GM19397 (cell line): Measurements from ENCODE around the gene SORCS3.
"Not testable (repeated sequence)": the region's sequence is repeated elsewhere in the genome, so short reads cannot be mapped to it uniquely, and the experiment has no call there.

ENCODE experiments used
- ATAC-seq: cut with Tn5 transposase; IDR thresholded peaks from one replicate; pipeline ENCODE4 v1.9.1; 2021; ENCODE audit warnings: mild to moderate bottlenecking, moderate library complexity; ENCODE audit not compliant: unreplicated experiment

Gene SORCS3

DNA sequence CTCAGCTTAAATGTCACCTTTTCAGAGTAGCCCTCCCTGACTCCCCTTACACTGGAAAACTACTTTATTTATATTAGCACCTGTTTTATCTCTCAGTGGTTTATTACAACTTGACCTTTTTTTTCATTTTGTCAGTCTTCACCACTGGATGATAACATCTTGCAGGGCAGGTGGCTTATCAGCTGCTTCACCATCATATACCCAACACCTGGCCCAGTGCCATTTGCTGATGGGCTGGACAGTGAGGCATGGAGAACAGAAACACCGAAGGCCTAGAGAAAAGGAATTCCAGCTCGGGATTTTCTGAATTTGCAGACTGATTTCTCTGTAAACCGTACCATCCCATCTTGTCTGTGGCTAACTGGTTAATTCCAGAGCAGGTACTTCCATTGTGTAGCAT is 48.5 kb downstream of the SORCS3 start:
- ATAC-seq = no peak

DNA sequence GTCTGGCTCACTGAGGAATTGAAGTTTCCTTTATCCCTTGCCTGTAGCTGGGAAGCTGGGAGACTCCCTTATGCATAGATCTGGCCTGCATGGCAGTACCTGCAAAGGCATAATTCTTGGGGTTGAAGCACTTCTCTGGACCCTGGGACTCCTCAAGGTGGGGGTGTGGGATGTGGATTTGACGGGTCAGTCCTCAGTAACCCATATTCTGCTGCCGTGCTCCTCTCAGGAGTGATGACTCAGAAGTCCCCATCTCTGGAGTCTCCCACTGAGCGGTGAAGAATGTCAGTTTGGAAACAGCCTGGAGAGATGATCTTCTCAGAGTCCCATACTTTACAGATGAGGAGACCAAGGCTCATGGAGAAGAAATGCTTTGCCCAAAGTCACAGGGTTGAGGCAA is 49.0 kb downstream of the SORCS3 start:
- ATAC-seq = no peak

DNA sequence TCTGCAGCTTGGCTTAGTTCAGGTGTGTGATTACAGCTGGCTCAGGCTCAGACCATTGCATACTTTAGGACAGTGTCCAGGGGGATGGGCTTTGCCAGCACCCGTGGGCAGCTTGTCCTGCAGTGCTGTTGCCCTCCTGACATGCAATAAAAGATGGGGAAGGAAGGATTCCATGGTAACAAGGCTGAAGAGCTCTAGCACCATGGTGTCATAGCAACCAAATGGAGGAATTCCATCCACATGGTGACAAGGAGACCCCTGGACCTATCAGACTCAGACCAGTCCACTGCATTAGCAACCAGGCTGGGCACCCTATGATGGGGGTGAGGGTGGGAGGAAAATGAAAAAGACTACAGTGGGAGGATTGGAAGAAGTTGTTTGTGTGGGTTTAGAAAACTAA is 49.9 kb downstream of the SORCS3 start:
- no peak for ATAC-seq

DNA sequence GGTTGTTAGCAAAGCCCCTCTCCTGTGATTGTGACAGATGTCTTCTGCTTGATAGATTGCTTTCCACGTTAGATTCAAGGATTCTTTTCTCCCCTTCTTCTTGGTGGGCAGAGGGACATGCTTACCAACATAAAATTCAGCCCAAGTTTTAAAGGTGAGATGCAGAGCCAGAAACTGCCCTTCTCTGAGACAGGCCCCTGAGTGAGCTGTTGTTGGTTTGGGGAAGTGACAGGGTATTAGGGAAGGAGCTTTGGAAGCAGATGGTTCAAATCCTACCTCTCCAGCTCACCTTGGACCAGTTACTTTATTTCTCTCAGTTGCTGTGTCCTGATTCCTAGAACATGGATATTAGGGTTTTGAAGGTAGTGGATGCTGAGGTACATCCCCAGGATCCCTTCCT is 53.0 kb downstream of the SORCS3 start:
- ATAC-seq = no peak

DNA sequence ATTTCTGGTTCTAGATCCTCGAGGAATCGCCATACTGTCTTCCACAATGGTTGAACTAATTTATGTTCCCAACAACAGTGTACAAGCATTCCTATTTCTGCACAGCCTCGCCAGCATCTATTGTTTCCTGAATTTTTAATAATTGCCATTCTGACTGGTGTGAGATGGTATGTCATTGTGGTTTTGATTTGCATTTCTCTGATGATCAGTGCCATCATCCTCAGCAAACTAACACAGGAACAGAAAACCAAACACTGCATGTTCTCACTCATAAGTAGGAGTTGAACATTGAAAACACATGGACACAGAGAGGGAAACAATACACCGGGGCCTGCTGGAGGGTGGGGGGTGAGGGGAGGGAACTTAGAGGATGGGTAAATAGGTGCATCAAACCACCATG is 62.2 kb downstream of the SORCS3 start:
- ATAC-seq = not testable (repeated sequence)

DNA sequence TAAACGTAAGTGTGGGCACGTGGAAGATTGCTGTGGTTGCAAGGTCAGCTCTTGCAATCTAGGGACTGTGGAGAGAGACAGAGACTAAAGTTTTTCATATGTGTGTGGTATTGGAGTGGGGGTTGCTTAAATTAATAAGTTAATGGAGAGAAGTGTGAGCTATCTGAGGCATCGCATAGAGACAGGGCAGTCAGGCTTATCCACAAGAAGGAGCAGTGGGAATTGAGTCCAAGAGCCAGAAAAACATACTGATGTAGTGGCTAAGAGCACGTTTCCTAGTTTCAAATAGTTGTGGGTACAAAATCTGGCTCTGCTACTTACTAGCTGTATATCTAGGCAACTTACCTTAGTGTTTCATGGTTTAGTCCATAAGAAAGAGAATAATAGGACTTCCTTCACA is 65.8 kb downstream of the SORCS3 start:
- no peak for ATAC-seq

DNA sequence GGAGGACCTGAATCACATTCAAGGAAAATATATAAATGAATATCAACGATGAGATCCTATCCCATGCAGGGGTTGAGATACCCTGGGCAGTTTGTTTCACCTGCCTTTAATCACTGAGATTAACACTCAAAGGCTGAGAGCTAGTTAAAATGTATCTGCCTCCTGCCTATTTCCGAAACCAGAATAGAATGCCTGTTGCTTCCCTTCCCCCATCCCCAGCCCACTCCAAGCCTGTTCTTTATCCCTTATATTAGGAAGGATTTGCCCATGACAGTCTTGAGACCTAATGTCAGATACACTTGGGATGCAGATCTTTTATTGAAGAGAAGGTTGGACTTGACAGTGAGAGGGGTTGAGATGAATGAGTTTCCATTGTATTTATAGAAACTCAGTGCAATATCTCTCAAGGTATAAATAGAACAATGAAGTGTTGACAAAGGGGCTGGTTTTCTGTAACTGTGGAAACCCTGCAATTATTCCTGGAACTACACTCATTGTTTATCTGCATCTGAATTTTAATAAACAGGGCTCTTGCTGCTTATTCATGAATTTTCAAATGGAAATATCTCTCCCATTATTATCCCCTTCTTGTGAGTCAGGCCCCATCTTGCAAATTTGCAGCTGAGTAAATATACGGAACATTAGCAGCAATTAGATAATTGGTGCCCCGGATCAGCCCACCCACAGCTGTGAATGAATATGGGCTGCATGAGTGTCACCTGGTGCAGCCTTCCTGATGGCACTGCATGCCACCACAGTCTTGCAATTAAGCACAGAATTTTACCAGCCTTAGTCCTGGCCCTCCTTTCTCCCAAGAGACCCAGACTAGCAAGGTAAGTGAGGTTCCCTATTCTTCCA is 66.7 kb downstream of the SORCS3 start:
- ATAC-seq = no peak

DNA sequence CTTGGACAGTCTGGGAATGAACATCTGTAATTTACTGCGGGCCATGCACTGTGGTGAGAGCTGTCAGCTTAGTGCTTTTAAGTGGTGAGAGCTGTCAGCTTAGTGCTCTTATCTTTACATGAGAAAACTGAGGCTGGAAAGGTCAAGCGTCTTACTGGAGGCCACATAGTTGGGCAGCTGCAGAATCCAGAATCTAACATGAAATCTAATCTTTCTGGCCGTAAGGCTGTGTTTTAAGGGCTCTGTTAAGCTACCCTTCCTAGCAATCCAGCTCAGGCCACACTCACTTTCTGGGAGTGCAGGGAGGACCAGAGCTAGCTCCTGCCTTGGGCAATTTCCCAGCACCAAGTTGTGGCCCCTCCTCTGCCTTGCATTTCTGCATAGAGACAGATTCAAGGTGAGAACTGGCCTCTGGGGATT is 70.2 kb downstream of the SORCS3 start:
- ATAC-seq = no peak

DNA sequence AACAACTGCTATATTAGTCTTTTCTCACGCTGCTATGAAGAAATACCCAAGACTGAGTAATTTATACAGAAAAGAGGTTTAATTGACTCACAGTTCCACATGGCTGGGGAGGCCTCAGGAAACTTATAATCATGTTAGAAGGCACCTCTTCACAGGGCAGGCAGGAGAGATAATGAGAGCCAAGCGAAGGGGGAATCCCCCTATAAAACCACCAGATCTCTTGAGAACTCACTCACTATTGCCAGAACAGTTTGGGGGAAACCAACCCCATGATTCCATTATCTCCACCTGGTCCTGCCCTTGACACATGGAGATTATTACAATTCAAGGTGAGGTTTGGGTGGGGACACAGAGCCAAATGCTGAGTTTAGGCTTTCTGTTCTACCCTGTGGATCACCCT is 89.5 kb downstream of the SORCS3 start:
- ATAC-seq = not testable (repeated sequence)

DNA sequence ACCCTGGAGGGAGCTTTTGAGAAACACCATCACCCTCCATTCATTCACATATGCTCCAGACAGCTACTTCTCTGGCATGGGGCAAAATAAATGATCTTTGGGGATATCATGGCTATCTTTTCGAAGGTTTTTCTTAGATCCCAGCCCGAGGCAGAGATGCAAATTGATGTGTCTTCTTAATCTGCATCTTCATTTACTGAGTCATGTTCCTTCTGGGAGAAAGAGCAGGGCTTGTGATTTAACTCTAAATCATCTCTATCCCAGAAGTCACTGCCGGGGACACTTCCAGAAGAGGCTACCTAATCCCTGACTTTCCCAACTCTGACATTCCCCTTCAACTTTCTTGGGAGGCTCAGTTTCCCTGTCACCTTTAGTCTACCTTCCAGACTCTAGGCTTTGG is 90.1 kb downstream of the SORCS3 start:
- ATAC-seq = no peak

DNA sequence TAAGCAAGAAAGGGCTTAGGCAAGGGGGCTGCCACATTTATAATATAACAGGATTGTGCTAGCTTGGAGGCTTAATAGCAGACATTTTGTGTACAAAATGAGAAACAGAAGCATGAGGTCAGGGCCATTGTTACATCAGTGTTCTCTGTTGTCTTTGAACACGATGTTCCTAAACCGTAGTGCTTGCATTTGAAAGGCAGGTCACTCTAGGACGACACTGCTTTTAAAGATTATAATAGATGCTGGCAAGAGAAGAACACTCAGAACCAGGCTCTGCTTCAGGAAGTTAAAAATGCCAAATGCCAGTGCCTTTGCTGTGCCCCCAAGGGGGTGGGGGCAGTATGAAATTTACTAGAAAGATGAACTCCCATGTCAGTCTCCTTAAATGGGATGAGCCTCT is 91.1 kb downstream of the SORCS3 start:
- no peak for ATAC-seq

DNA sequence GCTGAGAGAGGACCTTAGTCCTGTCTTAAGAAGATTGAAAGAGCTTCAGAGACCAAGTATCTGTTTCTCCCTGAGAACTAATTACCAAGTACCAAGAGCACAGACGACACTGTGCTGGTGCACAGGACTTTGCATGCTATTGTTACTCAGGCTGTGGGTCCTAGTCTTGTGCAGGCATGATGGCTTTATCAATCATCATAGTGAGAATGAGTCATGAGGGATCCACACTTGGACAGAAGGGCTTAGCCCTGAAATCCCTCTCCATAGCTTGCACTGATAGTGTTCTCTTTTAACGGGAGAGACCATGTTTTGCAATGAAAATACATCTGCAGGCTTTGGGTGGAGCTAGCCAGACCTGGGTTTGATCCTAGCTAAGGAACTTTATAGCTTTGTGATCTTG is 93.3 kb downstream of the SORCS3 start:
- ATAC-seq = no peak

DNA sequence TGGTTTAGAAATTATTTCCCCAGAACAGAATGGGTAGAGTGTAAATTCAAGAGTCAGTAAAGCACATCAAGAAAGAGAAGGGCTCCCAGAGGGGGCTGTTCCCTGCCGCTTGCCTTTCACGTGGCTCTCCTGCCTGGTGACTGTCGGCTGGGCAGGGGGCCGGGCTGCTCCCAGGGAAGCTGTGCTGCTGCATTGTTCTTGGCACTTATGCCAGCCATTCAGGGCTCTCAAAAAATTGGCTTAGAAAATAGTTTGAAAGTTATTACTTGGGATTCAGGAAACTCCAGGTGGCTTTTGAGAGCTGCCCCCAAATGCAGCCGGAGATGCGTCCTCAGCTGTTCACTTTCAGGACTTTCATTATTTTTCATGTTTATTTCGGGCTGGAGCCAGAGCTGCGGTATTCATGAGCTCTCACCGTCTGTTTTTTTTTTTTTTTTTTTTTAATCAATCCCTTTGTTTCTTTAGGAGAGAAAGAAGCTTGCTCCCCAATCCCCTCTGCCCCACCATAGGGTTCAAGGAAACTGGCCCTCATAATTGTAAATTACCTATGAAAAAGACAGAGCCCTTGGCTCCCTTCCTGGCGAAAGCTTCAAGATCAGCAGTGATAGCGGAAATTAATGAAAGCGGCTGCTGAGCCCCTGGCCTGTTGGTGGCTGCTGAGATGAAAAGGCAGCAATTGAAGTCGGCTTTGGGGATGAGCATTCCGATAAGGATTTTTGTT is 94.1 kb downstream of the SORCS3 start:
- no peak for ATAC-seq

DNA sequence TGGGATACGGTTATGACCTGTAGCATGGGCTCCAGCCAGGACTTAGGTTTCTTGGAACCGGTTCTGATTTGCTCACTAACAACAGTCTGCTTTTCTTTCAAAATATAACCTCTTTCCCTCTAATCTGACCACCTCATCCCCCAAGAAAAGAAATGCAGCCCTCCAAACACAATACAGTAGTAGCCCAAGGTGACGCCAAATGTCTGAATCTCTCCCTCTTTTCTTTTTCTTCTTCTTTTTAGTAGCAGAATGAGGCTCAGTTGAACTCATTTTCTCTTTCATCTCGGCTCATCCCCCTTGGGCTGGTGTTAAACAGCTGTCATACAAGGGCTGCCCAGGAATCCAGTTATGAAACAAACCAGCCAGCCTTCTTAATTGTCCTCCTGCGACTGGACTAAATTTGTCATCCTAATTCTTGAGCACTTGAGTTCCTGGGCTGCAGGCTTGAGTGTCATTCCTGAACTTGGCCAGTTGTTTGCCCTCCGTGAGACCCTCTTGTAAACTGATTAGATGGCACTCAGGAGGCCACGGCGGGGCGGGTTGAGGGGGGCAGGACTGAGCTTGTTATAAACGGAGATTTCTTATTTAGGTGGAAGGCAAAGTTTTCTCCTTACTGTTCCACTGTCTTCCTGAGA is 94.8 kb downstream of the SORCS3 start:
- no peak for ATAC-seq

DNA sequence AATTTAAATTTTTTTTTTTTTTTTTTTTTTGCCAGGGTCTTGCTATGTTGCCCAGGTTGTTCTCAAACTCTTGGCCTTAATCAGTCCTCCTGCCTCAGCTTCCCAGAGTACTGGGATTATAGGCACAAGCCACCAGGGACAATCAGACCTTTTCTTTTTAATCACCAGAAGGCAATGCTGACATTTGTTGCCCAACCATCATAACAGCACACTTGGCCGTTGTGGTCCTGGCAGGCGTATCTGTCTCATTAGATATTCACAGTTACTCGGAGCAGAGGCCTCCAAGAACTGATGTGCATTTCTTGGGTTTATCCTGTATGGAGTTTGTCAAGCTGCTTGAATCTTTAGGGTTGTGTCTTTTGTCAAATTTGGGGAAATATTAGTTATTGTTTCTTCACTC is 100.0 kb downstream of the SORCS3 start:
- no peak for ATAC-seq

DNA sequence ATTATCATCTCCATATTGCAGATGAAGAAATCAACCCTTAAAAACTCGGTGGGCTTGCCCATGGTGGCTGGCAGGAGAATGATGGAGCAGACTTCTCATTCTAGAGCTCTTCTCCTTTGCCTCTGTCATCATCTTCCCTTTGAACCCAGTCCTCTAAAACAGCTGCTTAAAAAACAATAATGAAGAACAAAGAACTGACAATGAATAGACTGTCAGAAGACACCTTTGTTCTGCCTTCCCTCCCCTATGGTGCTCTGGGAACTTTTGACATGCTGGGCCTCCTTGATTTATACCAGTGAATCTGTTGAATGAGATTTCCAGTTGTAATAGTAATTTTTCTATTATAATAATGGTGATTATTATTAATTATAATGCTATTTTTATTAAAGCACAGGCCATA is 103.0 kb downstream of the SORCS3 start:
- no peak for ATAC-seq

DNA sequence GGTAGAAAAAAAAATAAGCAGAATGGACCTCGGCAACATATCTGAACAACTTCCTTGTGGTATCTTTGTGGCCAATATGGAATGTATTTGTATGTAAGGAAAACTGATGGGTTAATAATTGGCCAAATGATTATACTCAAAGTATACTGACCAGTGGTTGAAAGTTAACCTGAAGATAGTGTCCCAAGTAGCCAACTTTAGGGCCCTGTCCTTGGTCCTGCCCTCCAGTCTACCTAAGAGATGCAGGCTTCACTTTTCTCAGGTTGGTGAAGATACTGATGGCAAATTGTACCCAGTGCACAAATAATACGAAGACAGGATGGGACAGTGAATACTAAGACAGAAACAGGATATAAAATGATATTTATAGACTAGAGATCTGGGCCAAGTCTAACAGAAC is 109.2 kb downstream of the SORCS3 start:
- ATAC-seq = no peak

DNA sequence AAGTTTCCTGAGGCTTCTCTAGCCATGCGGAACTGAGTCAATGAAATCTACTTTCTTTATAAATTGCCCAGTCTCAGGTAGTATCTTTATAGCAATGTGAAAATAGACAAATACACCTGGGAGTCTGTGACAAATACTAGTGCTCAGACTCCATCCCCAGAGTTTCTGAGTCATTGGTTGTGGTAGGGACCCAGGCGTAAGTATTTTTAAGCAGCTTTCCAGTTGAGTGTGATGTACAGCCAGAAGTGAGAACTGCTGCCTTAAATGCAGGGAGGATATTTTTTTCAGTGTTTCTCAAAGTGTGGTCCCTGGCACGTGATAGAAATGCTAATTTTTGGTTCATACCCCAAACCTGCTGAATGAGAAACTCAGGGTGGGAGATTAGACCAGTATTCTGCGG is 121.7 kb downstream of the SORCS3 start:
- no peak for ATAC-seq

DNA sequence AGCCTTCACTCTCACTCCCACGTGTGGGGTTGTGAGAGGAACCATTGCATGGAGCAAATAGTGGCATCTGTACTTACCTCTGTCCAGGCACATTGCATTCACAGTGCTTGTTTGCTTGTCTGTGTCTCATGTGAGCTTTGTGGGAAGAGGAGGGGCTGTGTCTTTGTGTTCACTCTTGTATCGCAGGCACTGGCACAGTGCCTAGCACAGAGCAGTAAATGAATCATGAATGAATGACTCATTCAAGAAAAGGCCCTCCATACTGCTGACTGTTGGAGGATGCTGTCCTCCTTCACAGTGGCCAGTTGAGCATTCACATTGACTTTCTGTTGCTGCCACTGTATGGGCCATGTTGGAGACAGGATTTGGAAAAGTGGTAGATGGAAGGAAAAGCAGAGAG is 125.3 kb downstream of the SORCS3 start:
- ATAC-seq = no peak

DNA sequence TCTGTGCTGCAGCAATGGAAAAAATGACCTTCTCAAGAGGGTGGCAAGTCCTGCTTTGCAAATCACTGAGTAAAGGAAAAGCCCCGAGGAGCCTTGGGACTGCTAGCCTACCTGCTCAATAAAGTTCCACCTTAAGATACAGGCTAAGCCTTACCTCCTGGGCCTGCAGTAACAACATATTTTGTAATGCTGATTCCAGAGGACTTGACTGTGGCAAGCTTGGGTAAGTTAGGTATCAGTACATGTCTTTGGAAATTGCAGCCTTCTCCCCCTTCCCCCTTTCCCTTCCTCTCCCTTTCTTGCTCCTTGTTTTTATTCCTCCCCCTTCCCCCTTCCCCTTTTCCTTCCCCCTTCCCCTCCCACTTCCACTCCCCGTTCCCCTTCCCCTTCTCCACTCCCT is 126.2 kb downstream of the SORCS3 start:
- no peak for ATAC-seq

DNA sequence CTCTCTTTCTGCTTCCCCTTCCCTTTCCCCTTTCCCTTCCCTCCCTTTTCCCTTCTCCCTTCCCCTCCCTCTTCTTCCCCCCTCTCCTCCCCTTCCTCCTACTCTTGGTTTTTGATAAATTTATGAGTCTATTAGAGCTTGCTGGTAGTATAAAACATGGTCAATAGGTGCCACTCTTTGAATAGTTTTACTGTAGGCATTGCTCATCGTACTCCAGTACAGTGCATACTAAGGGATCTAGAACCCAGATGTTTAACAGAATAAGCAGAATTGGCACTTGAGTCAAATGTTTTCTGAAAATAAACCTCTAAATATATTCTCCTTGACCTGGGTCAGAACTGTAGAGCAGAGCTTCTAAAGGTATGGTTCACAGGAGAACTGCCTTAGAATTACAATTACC is 126.7 kb downstream of the SORCS3 start:
- no peak for ATAC-seq

DNA sequence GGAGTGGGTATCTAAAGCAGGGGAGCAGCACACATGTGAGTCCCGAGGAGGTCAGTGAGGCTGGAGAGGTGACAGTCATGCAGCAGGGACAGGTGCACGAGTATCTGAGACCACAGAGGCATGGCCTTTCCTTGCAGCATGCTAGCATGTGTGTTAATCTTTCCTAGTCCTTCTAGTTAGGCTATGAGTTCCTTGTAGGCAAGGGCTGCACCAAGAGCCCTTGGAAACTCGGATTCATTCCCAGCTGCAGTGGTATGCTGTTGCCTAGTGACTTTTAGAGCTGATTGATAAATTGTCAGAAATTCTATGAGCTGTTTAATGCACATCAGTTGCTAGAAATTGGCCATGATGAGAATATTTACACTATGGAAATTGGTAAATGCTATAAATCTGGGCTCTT is 132.0 kb downstream of the SORCS3 start:
- ATAC-seq = no peak
